IPS-20b (cell line): ENCODE measurements around the gene OPTC.

ENCODE experiments used
- H3K27ac ChIP-seq: one replicate; pipeline ENCODE4 v1.5.1; 2013; ENCODE audit warnings: low read length
- H3K27me3 ChIP-seq: 2 replicates; pipeline ENCODE4 v1.6.1; 2013; ENCODE audit warnings: mild to moderate bottlenecking, low read length, inconsistent platforms; ENCODE audit not compliant: insufficient read depth
- H3K36me3 ChIP-seq: 2 replicates; pipeline ENCODE4 v1.6.1; 2013; ENCODE audit warnings: low read depth, mild to moderate bottlenecking, inconsistent platforms, low read length, moderate library complexity; ENCODE audit not compliant: insufficient read depth
- H3K4me1 ChIP-seq: 2 replicates; pipeline ENCODE4 v1.6.1; 2013; ENCODE audit warnings: mild to moderate bottlenecking, control low read depth, inconsistent platforms, low read length, moderate library complexity; ENCODE audit not compliant: insufficient read depth
- H3K4me3 ChIP-seq: 2 replicates; pipeline ENCODE4 v1.5.1; 2013; ENCODE audit warnings: mild to moderate bottlenecking, low read length, inconsistent platforms
- H3K9ac ChIP-seq: 2 replicates; pipeline ENCODE4 v1.6.1; 2013; ENCODE audit warnings: low read depth, mild to moderate bottlenecking, inconsistent platforms, low read length, moderate library complexity
- H3K9me3 ChIP-seq: 2 replicates; pipeline ENCODE4 v1.6.1; 2013; ENCODE audit warnings: mild to moderate bottlenecking, low read depth, low read length, inconsistent platforms; ENCODE audit not compliant: insufficient read depth

Gene OPTC

GRCh38 chr1:203556047-203556851 is 62.3 kb downstream of the OPTC start:
- no peaks in the 10 kb centered on the region for H3K9me3 ChIP-seq
- H3K36me3 ChIP-seq: no peaks in the 10 kb centered on the region
- H3K4me3 ChIP-seq: peak overlapping the region; percentile 5; the same call in 1 of the 2 replicates
- peak overlapping the region; percentile 46; the same call in 1 of the 2 replicates for H3K9ac ChIP-seq
- H3K4me1 ChIP-seq: peaks cover 29% of the 10 kb centered on the region
- no peak overlapping the region for H3K27ac ChIP-seq
- no peaks in the 10 kb centered on the region for H3K27me3 ChIP-seq

- Histone ChIP-seq H3K27me3 (no peaks in the 10 kb centered on the region), H3K9me3 (no peaks in the 10 kb centered on the region), H3K4me3 (no peak overlapping the region), H3K36me3 (no peaks in the 10 kb centered on the region), H3K9ac (no peak overlapping the region), H3K27ac (no peak overlapping the region), H3K4me1 (peaks cover 29% of the 10 kb centered on the region)
Observed at GRCh38 chr1:203557390-203557789, 63.4 kb downstream of the OPTC start.

GRCh38 chr1:203558064-203558760 is 64.3 kb downstream of the OPTC start:
- H3K4me3 ChIP-seq: no peak overlapping the region
- no peaks in the 10 kb centered on the region for H3K36me3 ChIP-seq
- H3K9ac ChIP-seq: no peak overlapping the region
- H3K27ac ChIP-seq: no peak overlapping the region
- no peaks in the 10 kb centered on the region for H3K27me3 ChIP-seq
- no peaks in the 10 kb centered on the region for H3K9me3 ChIP-seq
- H3K4me1 ChIP-seq: peaks cover 29% of the 10 kb centered on the region
